Mucosa of rectum (tissue), 2 donors: ENCODE measurements around the gene C16orf78.
A peak's percentile ranks its signal among the peaks of the same experiment; 100 is the strongest.

Source experiments
- H3K27ac ChIP-seq, 2 donors: one replicate each; pipeline ENCODE4 v1.7.0; 2013; ENCODE audit warnings: inconsistent platforms in 2 of 2, low read depth in 2 of 2, low read length in 2 of 2
- H3K27me3 ChIP-seq, 2 donors: one replicate each; pipeline ENCODE4 v1.7.0; 2013; ENCODE audit warnings: low read length in 2 of 2; ENCODE audit not compliant: control insufficient read depth in 2 of 2, insufficient read depth in 2 of 2
- H3K36me3 ChIP-seq, 2 donors: one replicate each; pipeline ENCODE4 v1.7.0; 2013; ENCODE audit warnings: low read length in 2 of 2; ENCODE audit not compliant: control insufficient read depth in 2 of 2, insufficient read depth in 2 of 2
- H3K4me1 ChIP-seq, 2 donors: one replicate each; pipeline ENCODE4 v1.7.0; 2013; ENCODE audit warnings: low read length in 2 of 2, mild to moderate bottlenecking in 1 of 2; ENCODE audit not compliant: control insufficient read depth in 2 of 2, insufficient read depth in 2 of 2
- H3K4me3 ChIP-seq, 2 donors: one replicate each; pipeline ENCODE4 v1.7.0; 2013; ENCODE audit warnings: low read length in 2 of 2
- H3K9ac ChIP-seq, 2 donors: one replicate each; pipeline ENCODE4 v1.7.0; 2013; ENCODE audit warnings: low read length in 2 of 2, low read depth in 1 of 2, mild to moderate bottlenecking in 1 of 2
- H3K9me3 ChIP-seq, 2 donors: one replicate each; pipeline ENCODE4 v1.7.0; 2013; ENCODE audit warnings: low read length in 2 of 2; ENCODE audit not compliant: control insufficient read depth in 2 of 2
- donor health status: healthy.
- donor health status: Normal muscosa, but diverticular disease.

The C16orf78 gene

GRCh38 chr16:49441366-49441780 is 67.8 kb downstream of the C16orf78 start:
- H3K27ac ChIP-seq: no peak overlapping the region
- no peaks in the 10 kb centered on the region for H3K9me3 ChIP-seq
- H3K4me1 ChIP-seq: no peaks in the 10 kb centered on the region
- H3K27me3 ChIP-seq: peaks cover 2% of the 10 kb centered on the region in 2 donors
- H3K4me3 ChIP-seq: peak overlapping the region in 1 of 2 donors; percentile 20
- no peaks in the 10 kb centered on the region for H3K36me3 ChIP-seq
- peak overlapping the region in 1 of 2 donors; percentile 24 for H3K9ac ChIP-seq

DNA sequence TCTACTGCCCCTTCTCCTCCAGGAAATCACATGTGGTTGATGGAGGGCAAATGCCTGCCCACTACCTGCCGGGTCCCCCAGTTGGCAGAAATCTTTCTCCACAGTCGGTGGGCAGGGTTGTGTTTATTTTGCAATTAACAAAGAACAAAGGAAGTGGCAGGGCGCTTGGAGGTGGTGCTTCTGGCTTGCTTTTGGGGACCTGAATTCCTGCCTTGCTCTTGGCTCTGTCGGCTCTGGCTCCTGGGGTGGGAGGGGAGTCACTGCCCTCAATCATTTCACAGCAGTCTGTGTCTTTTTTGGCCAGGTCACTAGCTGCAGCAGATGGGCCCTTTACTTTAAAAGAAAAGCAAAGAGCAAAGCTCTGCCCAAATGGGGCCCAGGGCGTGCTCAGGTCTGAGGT is 69.2 kb downstream of the C16orf78 start:
- Histone ChIP-seq H3K27me3 (peaks cover 0 to 2% of the 10 kb centered on the region in 2 donors), H3K27ac (no peak overlapping the region), H3K9me3 (no peaks in the 10 kb centered on the region), H3K36me3 (no peaks in the 10 kb centered on the region), H3K9ac (no peak overlapping the region), H3K4me1 (no peaks in the 10 kb centered on the region), H3K4me3 (no peak overlapping the region)

GRCh38 chr16:49443576-49443975 is 70.0 kb downstream of the C16orf78 start:
- no peak overlapping the region for H3K9ac ChIP-seq
- no peaks in the 10 kb centered on the region for H3K36me3 ChIP-seq
- no peaks in the 10 kb centered on the region for H3K9me3 ChIP-seq
- no peak overlapping the region for H3K4me3 ChIP-seq
- H3K27ac ChIP-seq: no peak overlapping the region
- H3K27me3 ChIP-seq: peaks cover 0 to 2% of the 10 kb centered on the region in 2 donors
- no peaks in the 10 kb centered on the region for H3K4me1 ChIP-seq

DNA sequence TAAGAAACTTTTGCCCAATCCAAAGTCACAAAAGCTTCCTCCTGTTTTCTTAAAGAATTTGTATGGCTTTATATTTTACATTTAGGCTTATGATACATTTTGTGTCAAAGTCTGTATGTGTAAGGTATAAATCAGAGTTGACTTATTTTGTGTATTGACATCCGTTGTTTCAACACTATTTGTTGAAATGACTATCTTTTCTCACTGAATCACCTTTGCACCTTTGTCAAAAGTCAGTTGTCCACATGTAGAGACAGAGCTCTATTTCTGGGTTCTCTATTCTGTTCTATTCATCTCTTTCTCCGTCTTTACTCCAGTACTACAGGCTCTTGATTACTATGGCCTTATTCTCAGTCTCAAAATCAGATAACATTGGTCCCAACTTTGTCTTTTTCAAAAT is 73.2 kb downstream of the C16orf78 start:
- no peak overlapping the region for H3K27ac ChIP-seq
- H3K4me3 ChIP-seq: no peak overlapping the region
- no peak overlapping the region for H3K9ac ChIP-seq
- H3K27me3 ChIP-seq: peaks cover 3 to 4% of the 10 kb centered on the region in 2 donors
- no peaks in the 10 kb centered on the region for H3K4me1 ChIP-seq
- no peaks in the 10 kb centered on the region for H3K9me3 ChIP-seq
- no peaks in the 10 kb centered on the region for H3K36me3 ChIP-seq
